Panc1 (cell line): Measurements from ENCODE around the gene HNF1B. TPM values are rescaled to one million over a fixed set of nuclear protein-coding genes. Genes with fewer than 3 reads are reported as not detected.

Experiments used
- ATAC-seq: fragments of 200-7000 bp; cut with Tn5 transposase; 2 replicates; pipeline ENCODE4 v1.9.1; 2020; ENCODE audit warnings: mild to moderate bottlenecking, moderate library complexity
- BruUV-seq: library from RNA; stranded (reverse); fragments of 400-500 nt; replicated peaks from 2 replicates; lab custom pipeline; 2021; lab: Mats Ljungman, UMichigan
- CTCF ChIA-PET: fragments of 300-600 bp; sonication (Branson Sonifier 250); formaldehyde crosslinking; loops from one replicate; lab custom pipeline; 2022; ENCODE audit warnings: antibody characterized with exemption; lab: Charles Lee
- POLR2A ChIA-PET: fragments of 300-600 bp; sonication (Branson Sonifier 250); formaldehyde crosslinking; loops from one replicate; lab custom pipeline; 2022; ENCODE audit warnings: antibody characterized with exemption; lab: Charles Lee
- DNase-seq: peaks from one replicate; pipeline ENCODE4 v3.0.0-alpha.2; 2010; ENCODE audit warnings: low read depth, low spot score
- H3K27ac ChIP-seq: 2 replicates; pipeline ENCODE4 v1.5.1; 2011; ENCODE audit warnings: mild to moderate bottlenecking, low read length, inconsistent platforms
- H3K27me3 ChIP-seq: fragments of 200-500 bp; sonication (Bioruptor generic); 2 replicates; pipeline ENCODE4 v1.6.0; 2014; ENCODE audit warnings: low read length, inconsistent platforms; ENCODE audit not compliant: control insufficient read depth, insufficient read depth
- H3K36me3 ChIP-seq: fragments of 200-500 bp; sonication (Bioruptor generic); 2 replicates; pipeline ENCODE4 v1.5.1; 2014; ENCODE audit warnings: inconsistent platforms, mild to moderate bottlenecking, low read length, moderate library complexity; ENCODE audit not compliant: control insufficient read depth, insufficient read depth
- H3K4me1 ChIP-seq: 2 replicates; pipeline ENCODE4 v1.5.1; 2011; ENCODE audit warnings: inconsistent platforms, mild to moderate bottlenecking, low read length, moderate library complexity; ENCODE audit not compliant: control insufficient read depth, insufficient read depth
- H3K4me3 ChIP-seq, 2 experiments: 2 replicates each; pipeline ENCODE4 v1.5.1; 2011 to 2012; ENCODE audit warnings: low read depth in 2 of 2, low read length in 2 of 2, mild to moderate bottlenecking in 2 of 2, inconsistent platforms in 1 of 2, moderate library complexity in 1 of 2
- H3K9me3 ChIP-seq: fragments of 200-500 bp; sonication (Bioruptor generic); 2 replicates; pipeline ENCODE4 v1.5.1; 2014; ENCODE audit warnings: low read depth, mild to moderate bottlenecking, inconsistent platforms, low read length, moderate library complexity; ENCODE audit not compliant: control insufficient read depth, insufficient read depth
- POLR2AphosphoS5 ChIP-seq: IDR thresholded peaks from 2 replicates; pipeline ENCODE4 v1.6.1; 2012; ENCODE audit warnings: mild to moderate bottlenecking, low read depth, low read length, moderate library complexity
- SIN3A ChIP-seq: IDR thresholded peaks from 2 replicates; pipeline ENCODE4 v1.6.1; 2012; ENCODE audit warnings: low read depth, mild to moderate bottlenecking, low read length, moderate library complexity, borderline replicate concordance; ENCODE audit not compliant: insufficient read depth
- TCF7L2 ChIP-seq: IDR thresholded peaks from 2 replicates; pipeline ENCODE4 v1.6.1; 2011; ENCODE audit warnings: mild to moderate bottlenecking, low read depth, low read length, inconsistent platforms
- in situ Hi-C: cut with HindIII; loops from 2 replicates; pipeline ENCODE4 v1.10.0; 2016; ENCODE audit warnings: low sequenced_read_pairs, low pct_unique_long_range_greater_than_20kb
- intact Hi-C: fragments of 100-400 bp; cut with micrococcal nuclease; formaldehyde crosslinking; loops from one replicate; pipeline ENCODE4 v1.10.0; 2022; ENCODE audit not compliant: unreplicated experiment
- total RNA-seq: library from RNA; stranded (reverse); gene quantifications from one replicate; pipeline ENCODE4 v1.2.1, GENCODE V29; 2021; ENCODE audit not compliant: unreplicated experiment
- TF ChIP-seq, protein P1 (sequence below): fragments of 450-650 bp; IDR thresholded peaks from 2 replicates; pipeline ENCODE4 v1.5.1; 2017; ENCODE audit warnings: mild to moderate bottlenecking
- TF ChIP-seq, protein P2 (sequence below), 2 experiments: IDR thresholded peaks; 2 replicates each; pipeline ENCODE4 v1.6.1; 2011 to 2012; ENCODE audit warnings: low read depth in 2 of 2, control low read depth in 1 of 2, low read length in 1 of 2, mild to moderate bottlenecking in 1 of 2, moderate library complexity in 1 of 2; ENCODE audit not compliant: insufficient read depth in 1 of 2

Gene HNF1B
- total RNA-seq, 1 experiment from 2014 or later: not detected

DNA sequence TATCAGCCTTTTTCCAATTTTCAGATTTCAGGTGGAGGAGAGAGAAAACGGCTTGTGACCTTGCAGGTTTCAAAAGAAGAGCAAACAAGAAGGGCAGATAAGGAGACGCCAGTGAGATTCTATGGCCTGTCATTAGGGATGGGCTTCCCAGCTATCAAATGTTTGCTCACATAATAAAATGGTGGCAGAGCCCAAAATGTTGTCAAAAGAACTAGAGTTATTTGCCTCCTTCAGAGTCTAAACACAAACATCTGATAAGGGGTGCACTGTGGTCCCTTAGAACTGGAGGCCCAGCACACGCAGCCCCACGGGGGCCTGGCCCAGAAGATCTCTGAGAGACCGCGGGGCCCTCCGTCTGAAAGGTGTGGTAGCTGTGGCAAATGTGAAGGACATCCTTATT is 55.5 kb downstream of the HNF1B start:
- ChIA-PET POLR2A (no interaction called here), CTCF (no interaction called here)
- no TSS peak for BruUV-seq

DNA sequence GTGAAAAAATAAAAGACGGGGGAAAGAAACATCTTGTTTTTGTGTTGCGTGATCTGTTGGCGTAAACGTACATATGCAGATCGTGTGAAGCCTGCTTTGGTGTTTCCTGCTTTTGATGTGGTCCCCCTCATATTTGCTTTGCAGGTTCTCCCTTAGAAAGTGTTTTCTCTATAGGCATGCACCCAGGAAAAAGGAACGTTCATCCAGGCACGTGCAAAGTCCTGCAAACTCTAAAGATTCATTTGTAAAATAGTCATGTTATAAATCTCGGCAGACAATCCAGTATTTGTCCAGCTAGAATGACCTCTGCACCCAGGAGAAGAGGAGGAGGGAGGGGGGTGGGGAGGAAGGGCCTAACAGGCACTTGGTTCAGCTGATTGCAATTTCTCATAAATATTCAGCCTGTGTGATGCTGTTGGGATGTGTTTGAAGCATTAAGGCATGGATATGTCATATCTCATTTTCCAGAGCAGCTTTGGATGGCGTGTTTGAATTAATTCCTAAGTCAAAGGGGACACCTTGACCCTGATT is 61.3 kb downstream of the HNF1B start:
- Histone ChIP-seq H3K27me3 (no peaks in the 10 kb centered on the region), H3K4me1 (no peaks in the 10 kb centered on the region), H3K36me3 (no peaks in the 10 kb centered on the region), H3K9me3 (no peaks in the 10 kb centered on the region), H3K27ac (no peak overlapping the region), H3K4me3 (no peak overlapping the region)
- ATAC-seq (no peak), DNase-seq (no peak)
- CTCF ChIA-PET: no interaction called here
- TF ChIP-seq, protein P1, sequence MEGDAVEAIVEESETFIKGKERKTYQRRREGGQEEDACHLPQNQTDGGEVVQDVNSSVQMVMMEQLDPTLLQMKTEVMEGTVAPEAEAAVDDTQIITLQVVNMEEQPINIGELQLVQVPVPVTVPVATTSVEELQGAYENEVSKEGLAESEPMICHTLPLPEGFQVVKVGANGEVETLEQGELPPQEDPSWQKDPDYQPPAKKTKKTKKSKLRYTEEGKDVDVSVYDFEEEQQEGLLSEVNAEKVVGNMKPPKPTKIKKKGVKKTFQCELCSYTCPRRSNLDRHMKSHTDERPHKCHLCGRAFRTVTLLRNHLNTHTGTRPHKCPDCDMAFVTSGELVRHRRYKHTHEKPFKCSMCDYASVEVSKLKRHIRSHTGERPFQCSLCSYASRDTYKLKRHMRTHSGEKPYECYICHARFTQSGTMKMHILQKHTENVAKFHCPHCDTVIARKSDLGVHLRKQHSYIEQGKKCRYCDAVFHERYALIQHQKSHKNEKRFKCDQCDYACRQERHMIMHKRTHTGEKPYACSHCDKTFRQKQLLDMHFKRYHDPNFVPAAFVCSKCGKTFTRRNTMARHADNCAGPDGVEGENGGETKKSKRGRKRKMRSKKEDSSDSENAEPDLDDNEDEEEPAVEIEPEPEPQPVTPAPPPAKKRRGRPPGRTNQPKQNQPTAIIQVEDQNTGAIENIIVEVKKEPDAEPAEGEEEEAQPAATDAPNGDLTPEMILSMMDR: no peak
- TF ChIP-seq POLR2AphosphoS5: no peak
- no peak for TF ChIP-seq SIN3A
- TF ChIP-seq TCF7L2: no peak
- TF ChIP-seq, protein P2, sequence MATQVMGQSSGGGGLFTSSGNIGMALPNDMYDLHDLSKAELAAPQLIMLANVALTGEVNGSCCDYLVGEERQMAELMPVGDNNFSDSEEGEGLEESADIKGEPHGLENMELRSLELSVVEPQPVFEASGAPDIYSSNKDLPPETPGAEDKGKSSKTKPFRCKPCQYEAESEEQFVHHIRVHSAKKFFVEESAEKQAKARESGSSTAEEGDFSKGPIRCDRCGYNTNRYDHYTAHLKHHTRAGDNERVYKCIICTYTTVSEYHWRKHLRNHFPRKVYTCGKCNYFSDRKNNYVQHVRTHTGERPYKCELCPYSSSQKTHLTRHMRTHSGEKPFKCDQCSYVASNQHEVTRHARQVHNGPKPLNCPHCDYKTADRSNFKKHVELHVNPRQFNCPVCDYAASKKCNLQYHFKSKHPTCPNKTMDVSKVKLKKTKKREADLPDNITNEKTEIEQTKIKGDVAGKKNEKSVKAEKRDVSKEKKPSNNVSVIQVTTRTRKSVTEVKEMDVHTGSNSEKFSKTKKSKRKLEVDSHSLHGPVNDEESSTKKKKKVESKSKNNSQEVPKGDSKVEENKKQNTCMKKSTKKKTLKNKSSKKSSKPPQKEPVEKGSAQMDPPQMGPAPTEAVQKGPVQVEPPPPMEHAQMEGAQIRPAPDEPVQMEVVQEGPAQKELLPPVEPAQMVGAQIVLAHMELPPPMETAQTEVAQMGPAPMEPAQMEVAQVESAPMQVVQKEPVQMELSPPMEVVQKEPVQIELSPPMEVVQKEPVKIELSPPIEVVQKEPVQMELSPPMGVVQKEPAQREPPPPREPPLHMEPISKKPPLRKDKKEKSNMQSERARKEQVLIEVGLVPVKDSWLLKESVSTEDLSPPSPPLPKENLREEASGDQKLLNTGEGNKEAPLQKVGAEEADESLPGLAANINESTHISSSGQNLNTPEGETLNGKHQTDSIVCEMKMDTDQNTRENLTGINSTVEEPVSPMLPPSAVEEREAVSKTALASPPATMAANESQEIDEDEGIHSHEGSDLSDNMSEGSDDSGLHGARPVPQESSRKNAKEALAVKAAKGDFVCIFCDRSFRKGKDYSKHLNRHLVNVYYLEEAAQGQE (IDR thresholded peaks at IDR 0.05; ENCODE audit: insufficient read depth in 1 of 2, low read depth in 2 of 2, low read length in 1 of 2): no peak
- in situ Hi-C loops: no loop called here
- intact Hi-C loops: no loop called here
- POLR2A ChIA-PET: no interaction called here
- BruUV-seq: no TSS peak

More for the DNA sequence above, 55.5 kb downstream of the HNF1B start:
- intact Hi-C loops: no loop called here
- DNase-seq: no peak
- in situ Hi-C loops: no loop called here
- TF ChIP-seq SIN3A (no peak), POLR2AphosphoS5 (no peak), TCF7L2 (no peak)
- TF ChIP-seq, protein P1: no peak
- TF ChIP-seq, protein P2 (IDR thresholded peaks at IDR 0.05; ENCODE audit: insufficient read depth in 1 of 2, low read depth in 2 of 2, low read length in 1 of 2): no peak
- no peak overlapping the region for H3K27ac ChIP-seq
- no peaks in the 10 kb centered on the region for H3K4me1 ChIP-seq
- H3K9me3 ChIP-seq: no peaks in the 10 kb centered on the region
- no peaks in the 10 kb centered on the region for H3K36me3 ChIP-seq
- no peak overlapping the region for H3K4me3 ChIP-seq
- no peak for ATAC-seq
- no peaks in the 10 kb centered on the region for H3K27me3 ChIP-seq
